ENCODE data around the gene FAM110D.

Gene FAM110D

GRCh38 chr1:26190373-26190987, 31.6 kb downstream of the FAM110D start, which contains the start of gene CATSPER4:
TSS of gene CATSPER4 (plus strand) at chr1:26190602. CDS start at chr1:26190628, 26 bp downstream.
- DNase-seq = peak in 1 of 3 experiments; percentile 26

DNA sequence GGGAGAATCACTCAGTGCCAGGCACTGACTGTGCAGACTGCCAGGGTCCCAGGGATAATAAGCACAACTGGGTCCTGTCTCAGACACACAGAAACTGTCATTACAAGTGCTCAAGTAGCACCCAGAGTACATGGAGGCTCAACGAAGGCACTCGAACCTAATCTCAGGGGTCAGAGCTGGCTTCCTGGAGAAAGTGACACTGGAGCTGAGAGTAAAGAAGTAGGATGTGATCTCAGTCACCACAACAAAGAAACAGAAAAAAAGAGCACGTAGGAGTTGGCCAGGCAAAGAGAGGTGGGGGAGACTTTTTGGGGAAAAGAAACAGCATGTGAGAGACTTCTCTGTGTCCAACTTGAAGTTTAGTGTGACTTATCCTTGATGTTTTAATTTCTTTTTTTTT, 32.9 kb downstream of the FAM110D start:
- DNase-seq = no peak

GRCh38 chr1:26195805-26196204, 36.9 kb downstream of the FAM110D start:
- no peak for DNase-seq

DNA sequence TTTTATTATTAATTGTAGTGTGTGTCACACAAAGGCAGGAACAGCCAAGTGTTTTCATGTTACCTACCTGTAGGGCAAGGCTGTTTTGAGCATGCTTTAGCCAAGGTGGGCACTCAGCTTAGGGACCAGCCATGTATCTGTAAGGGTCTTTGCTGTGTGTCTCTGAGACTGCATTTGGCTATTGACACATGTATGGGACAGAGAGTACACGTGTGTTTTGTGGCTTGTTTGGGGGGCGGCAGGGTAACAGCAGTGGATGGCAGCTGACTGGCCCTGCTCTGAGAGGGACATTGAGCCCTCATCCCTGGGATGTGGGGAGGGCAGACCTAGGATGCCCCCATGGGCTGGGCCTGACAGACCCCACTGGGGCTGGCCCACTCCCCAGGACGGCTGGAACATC, 38.4 kb downstream of the FAM110D start:
- DNase-seq = no peak

- DNase-seq = no peak
These were observed 38.9 kb downstream of the FAM110D start for GRCh38 chr1:26197813-26198212.

DNA sequence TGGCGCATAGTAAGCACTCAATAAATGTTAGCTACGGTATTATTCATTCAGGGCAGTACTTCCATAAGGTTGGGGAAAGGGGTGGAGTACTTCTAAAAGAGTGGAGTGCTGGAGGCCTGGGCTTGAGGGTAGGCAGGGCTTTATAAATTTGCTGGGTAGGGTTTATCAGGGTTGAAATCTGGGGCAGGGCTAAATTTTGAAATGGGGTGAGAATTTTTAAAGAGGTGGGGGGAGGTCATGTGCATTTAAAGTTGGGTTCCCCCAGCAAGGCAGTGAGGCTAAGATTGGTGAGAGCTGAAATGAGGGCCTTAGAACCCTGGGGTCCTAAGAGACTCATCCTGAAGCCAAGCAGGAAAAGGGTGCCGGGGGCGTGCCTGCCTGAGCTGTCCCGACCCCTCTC, 41.5 kb downstream of the FAM110D start:
- no peak for DNase-seq

DNA sequence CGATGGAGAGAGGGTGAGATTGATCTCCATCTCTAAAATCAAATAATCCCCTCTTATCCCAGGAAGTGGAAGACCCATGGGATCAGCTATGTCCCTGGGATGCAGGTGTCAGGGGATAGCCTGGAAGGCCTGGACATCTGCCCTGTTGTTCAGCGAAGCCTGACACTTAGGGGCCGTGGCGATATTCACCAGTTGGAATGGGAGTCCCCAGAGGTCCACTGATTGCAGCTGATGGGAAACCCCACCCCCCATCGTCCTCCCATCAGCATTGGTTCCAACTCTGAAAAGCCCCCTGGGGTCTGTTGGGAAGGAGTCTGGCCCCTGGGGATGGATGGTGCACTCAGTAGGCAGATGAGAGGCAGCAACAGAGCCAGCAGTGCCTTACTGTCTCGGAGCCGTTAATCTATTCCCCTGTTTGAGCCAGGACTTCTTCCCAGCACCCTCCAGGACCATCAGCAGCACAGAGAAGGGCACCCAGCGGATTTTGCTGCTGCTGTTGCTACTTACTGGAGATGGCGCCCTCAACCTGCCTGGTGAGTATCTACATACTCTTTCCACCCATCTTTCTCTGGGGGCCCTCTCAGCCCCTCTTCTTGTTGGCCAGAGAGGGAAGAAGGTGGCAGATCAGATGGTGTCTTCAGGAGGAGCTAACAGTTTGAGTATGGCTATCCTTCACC, 44.9 kb downstream of the FAM110D start:
- no peak for DNase-seq

- no peak for DNase-seq
These were observed 51.4 kb downstream of the FAM110D start for GRCh38 chr1:26210147-26210870.

- no peak for DNase-seq
These were observed 53.8 kb downstream of the FAM110D start for GRCh38 chr1:26212726-26213125.

DNA sequence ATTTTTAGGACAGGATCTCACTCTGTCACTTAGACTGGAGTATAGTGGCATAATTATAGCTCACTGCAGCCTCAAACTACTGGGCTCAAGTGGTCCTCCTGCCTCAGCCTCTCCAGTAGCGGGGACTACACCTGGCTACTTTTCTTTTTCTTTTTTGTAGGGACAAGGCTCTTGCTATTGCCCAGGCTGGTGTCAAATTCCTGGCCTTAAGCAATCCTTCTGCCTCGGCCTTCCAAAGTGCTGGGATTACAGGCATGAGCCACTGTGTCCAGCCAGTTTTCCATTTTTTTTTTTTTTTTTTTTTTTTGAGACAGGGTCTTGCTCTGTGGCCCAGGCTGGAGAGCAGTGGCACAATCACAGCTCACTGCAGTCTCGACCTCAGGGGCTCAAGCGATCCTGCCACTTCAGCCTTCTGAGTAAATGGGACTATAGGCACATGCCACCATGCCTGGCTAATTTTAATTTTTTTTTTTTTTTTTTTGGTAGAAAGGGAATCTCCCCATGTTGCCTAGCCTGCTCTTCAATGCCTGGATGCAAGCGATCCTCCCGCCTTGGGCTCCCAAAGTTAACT, 54.5 kb downstream of the FAM110D start:
- no peak for DNase-seq
